ENCODE measurements around the gene KIF5C.
A peak's percentile ranks its signal among the peaks of the same experiment; 100 is the strongest.

The KIF5C gene

DNA sequence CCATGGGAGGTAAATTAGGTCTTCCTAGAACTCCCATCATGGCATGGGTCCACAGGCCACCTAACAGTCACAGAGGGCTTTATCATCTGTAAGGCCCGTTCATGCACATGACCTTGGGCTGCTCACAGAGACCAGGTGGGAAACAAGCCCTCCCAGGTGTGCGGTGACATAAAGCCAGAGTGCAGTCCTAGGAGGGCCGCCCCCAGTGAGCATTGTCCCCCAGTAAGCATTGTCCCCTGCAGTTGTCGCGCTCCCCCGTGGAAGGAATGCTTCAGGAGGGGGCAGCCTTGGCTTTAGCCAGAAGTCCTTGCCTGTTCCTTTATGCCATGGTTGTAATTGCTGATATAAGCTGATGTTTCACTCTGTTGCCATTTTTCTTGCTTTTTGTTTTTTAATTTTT, 121.8 kb downstream of the KIF5C start:
- no peak for DNase-seq

DNA sequence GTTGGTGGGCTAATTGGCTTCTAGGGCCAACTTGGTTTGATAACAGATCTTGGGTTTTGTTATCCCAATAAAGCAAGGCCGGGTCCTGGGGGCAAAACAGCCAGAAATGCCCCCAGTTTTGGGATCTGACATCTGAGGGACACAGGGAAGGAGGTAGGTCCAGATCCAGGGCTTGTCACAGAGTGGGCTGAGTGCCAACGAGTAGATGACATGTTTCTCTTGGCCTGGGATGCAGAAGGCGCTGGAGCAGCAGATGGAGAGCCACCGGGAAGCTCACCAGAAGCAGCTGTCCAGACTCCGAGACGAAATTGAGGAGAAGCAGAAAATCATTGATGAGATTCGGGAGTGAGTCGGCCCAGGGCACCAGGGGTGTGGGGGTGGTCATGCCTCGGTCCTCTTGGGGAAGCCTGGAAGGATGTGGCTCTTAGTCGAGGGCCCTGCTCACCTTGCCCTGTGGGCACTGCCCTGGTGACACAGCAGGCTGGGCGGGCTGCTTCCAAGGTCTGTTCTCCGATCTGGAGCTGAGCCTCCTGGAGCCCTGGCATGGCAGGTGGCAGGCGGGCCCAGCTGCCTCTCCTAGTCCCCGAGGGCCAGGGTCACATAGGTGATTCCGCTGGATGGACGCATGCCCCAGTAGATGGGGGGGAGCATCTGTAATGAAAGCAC, 123.3 kb downstream of the KIF5C start:
- no peak for DNase-seq

DNA sequence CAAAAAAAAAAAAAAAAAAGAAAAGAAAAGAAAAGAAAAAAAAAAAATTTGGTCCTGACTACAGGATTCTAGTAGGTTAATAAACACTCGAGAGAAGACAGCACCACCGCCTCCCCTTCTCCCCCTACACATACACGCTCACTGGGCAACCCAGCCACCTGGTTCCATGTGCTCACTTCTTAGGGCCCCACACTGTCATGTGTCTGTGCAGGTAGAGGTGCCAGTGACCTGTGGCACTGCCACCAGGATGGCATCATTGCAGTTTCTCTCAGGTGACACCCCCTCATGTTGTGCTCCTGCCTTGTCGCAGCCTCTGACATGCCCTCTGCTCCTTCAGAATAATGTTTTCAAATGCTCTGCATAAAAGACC, 123.8 kb downstream of the KIF5C start:
- DNase-seq, result no peak

DNA sequence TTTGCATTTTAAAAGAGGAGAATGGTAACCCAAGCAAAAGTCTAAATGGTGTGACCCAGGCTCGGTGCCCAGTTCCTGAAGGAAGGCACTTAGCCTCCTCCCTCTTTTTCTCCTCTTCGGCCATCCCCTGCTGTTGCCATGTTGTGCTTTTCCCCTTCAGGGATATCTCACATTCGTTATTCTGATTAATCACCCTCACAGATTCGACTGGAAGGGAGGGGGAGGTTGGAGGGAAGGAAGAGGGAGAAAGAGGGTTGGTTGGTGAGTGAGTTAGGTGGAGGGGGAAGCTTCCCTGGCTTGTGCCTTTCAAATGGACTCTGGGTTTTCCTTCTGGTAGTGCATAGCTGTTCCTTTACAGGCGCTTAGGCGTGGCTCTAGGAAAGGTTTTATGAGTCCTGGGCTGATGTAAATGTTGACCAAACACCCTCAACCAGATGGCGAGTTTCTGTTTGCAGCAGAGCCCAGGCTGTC, 124.5 kb downstream of the KIF5C start:
- DNase-seq, result no peak

DNA sequence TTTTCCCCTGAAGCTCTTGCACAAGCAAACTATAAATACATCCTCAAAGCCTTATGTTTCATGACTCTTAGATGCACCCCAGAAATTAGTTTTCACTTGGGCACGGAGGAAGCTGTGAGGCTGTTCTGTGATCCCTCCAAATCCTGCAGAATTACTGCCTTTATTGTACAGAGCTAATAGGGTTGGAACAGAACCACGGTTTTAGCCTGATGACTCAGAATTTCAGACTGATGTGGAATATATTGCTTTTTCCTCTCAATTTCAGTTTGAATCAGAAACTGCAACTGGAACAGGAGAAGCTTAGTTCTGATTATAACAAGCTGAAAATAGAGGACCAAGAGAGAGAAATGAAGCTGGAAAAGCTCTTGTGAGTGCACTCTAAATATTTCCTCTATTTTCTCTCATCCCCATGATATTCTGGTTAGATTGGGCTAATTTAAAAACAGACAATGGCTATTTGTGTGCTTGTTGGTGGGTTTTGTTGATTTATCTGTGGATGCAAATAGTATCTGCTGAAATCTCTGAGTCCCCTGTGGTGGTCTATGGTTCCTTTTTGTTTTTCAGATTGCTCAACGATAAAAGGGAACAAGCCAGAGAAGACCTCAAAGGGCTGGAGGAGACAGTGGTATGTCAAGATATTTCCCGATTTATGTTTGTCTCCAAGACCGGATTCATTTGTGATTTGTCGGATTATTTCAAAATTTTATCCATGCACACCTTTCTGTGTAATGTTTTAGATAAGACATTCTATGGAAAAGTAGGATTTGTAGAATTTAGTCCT, 125.3 kb downstream of the KIF5C start:
- no peak for DNase-seq

DNA sequence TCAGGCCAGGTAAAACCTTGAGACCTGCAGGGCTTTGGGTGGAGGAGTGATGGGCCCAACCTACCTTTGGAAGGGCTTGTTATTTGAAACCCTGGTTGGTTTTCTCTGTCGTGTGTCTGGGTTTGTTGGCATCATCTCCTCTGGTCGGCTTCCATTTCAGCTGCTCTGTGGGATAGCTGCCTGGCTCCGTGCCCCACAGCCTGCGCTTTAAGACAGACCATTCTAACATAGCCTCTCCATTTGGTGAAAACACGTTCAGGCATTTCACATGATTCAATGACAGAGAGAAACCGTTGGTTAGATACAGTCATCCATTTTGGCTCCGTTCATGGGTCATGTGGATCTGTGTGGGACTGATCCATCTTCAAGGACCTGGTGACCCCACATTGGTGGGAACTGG, 126.5 kb downstream of the KIF5C start:
- DNase-seq, result no peak

DNA sequence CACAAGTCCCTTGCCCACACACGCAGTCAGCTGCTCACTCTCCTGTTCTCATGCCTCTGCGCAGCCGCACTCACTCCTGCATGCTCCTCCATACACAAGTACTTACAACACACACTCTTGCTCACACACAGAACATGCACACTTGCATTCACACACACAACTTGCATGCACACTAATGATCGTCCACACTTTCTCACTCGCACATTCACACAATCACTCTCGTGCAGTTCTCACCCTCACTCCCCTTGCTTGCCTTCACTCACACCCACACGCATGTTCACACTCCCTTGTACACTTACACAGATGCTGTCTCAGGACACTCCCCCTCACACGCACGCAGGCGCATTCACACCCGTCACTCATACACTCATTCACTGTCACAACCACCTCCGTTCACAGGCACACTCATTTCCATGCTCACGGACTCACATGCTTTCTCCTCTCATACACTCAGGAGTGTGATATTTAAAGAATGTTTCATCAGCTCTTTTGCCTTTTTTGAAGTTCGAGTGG, 127.4 kb downstream of the KIF5C start:
- no peak for DNase-seq

DNA sequence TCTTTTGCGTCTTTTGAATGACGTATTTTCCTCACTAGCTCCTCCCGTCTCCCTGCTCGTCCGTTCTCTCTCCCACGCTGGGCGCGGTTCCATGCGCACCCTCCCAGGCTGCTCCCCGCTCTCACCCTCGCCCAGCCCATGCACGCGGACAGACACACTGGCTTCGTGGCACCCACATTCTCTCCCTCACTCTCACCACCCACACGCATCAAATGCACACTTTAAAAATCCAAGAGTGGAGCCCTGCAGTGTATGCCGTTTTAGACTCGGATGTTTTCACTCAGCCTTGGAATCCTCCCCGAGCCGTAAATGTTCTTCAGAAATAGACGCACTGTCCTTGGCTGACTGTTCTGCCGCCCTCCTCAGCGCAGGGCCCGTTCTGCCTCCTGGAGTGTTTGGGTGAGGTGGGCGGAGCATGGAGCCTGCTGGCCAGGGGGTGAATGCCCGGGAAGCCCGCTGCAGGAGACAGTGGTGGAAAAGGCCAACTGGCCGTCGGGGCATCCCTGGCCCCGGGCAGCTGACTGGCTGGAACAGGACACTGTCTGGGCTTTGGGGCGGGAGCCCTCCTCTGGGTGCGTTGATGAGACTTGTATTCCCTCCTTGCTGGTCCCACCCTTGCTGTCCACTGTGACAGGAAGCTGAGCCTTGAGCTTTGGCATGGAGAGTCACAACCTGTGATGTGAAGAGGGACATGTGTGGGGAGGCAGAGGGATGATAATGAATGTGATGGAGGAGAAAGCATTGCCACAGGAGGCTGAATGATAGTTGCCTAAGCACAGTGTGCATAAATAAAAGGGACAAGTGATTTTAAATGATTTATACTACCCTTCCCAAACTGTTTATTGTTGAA, 128.1 kb downstream of the KIF5C start:
- DNase-seq, result no peak

DNA sequence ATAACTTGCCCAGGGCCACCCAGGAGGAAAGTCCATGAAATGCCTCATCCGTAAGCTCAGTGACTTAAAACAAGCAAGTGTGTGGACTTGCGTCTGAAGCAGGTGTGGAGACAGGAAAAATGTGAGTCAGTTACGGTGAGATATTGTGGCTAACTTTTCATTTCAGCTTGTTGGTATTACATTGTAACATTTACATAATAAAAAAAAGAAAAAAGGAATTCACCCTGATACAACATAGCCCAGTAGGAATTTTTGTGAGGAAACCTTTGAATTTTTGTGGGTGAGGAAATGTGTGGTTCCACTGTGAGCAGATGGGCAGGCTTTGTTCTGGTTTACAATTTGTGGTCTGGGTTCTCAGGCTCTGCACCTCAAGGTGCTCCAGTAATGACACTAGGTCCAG, 129.8 kb downstream of the KIF5C start:
- DNase-seq, result no peak

DNA sequence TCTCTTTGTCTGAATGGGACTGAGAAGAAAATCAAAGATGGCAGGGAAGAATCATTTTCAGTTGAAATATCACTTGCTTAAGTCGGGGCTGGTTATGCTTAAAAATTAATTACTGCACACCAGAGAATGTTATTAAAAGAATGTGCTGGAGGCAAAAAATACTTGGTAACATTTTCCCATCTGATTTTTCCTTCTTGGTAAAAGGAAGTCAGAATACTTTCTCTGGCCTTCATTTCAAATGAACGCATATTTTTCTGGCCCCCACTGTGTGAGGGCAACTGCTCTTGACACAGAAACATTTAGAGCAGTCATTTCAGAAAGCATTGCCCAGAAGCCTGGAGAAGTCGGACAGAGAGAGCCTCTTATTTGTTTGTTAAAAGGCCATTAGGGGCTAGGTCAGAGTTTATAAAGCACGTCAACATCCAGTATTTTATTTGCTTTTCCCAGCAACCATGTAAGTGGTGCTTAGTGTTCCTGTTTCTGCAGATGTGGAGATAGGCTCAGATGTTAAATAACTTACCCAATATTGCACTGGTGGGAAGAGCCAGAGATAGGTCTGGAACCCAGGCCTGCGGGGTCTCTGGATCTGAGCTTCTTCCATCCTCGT, 130.5 kb downstream of the KIF5C start:
- DNase-seq, result no peak

DNA sequence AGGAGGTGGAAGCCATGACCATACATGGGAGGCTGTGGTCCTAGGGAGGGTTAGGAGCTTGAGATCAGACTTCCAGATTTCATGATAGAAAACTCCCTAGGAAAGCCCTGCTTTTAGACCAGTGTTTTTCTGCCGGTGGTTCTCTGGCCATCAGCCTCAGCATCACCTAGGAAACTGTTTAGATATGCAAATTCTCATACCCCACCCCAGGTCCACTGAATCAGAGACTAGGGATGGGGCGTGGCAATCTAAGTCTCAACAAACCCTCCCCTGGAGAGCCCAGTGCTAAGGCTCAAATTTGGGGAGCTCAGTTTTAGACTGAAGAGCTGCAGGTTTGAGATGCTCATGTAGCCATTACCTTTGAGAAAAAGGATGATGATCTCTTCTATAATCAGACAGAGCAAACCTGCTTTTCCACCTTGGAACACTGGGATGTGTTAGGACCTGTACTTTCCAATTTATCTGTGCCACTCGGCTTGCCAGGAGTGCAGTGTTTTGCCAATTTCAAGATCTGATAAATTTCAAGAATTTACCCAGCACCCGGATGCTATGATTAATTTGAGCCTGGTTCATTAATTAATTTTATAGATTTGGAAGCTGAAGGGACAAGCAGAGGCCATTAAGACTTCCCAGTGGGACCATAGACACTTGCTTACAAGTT, 132.0 kb downstream of the KIF5C start:
- DNase-seq, result no peak

DNA sequence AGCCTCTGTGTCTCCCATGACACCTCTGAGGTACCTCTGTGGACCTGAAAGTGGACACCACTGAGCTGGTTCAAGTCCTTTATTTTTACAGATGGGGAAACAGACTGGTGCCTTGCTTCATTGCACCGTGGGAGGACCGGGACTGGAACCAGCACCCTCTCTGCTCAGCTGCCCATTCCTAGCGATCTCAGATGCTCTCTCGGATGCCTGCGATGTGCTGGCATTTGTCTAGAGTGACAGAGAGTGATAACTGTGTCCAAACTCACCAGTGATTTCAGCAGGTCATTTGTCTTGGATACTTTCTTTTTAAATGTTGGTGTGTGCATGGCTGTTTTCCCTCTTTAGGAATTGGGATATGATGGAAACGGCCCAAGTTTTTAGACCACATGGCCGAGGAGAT, 133.4 kb downstream of the KIF5C start:
- DNase-seq, result no peak

DNA sequence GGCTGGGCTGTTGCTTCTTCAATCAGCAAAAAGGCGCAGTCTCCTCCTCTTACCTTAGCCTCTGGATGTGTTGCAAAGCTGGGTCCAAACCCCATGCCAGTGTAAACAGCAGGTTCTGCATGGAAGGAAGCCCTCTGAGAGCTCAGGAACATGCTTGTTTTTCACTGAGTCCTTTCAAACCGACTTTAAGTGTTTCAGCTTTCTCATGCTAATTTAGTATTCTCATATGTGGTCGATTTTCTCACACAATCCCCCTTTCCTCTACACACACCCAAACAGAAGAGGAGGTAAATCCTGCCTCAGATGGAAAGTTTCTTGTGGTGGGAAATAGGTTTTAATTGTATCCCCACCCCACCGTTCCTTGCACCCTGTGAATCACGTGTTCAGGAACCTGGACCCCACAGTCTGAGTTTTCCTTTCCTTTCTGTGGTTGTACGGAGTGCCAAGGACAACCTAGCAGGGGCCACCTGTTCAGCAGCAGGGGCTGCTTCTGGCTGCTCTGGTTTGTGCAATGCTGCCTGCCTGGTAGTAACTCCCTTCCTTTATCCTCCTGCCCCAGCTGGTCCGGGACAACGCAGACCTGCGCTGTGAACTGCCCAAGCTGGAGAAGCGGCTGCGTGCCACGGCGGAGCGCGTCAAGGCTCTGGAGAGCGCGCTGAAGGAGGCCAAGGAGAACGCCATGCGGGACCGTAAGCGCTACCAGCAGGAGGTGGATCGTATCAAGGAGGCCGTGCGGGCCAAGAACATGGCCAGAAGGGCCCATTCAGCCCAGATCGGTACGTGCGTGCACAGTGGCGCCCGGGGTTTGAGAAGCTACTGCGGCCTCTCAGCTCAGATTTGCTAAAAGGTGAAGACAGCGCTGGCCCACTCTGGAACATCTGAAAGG, 134.8 kb downstream of the KIF5C start:
- DNase-seq, result no peak

DNA sequence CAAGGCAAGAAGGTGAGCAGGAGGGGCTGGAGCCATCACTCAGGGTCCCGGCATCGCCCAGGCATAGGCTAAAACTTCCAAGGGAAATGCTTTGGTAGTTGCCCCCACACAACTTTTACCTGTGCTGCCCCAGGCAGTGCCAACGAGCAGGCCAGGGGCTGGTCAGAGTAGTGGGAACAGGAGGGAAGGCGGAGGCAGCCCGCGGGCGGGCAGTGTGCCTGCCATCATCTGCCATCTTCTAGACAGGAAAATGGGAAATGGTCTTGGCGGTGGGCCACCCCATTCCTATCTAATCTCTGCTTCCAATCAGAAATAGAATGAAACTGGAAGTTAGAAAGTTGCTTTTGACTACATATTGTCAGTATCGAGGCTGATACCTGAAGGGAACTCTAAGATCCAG, 137.5 kb downstream of the KIF5C start:
- DNase-seq, result no peak

DNA sequence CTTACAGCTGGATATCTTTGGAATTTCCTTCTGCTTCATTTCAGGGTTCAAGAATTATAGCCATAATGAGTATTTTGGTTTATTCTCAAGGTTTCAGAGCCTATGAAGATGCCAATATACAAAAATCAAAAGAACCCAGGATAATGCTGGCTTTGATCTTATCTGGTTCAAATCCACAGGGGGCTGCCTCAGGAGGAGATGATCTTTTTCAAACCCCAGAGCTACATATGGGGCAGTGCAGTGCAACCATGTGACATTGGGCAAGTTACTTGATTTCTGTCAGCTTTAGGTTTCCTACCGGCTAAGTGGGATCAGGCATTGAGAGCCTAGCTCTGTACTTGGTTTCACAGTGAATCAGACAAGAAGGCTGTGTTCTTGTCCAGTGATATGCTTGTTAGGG, 140.5 kb downstream of the KIF5C start:
- no peak for DNase-seq

DNA sequence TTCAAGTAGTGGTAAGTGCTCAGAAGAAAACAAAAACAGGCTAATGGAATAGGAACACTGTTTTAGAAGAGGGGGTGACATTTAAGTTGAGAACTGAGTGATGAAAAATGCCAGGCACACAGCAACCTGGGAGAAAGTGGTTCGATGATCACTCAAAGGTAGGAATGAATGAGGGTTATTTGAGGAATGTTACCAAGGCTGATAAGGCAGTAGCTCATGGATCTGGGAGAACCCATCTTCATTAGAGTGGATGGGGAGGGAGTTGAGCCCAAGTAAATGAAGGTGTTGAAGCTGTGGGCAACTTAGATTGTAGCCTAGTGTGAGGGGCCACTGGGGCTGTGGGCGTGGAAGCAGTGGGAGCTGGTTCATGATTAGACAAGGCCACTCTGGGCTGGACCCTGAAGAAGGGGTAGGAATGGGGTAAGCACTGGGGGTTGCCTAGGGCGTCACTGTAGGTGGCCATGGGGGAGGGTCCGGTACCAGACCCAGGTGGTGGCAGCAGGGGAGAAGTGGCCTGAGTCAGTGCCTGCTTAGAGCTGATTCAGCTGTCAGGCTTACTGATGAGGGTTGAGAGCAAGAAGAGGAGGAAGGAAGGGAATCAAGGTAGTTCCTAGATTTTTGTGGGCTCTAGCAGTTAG, 141.0 kb downstream of the KIF5C start:
- no peak for DNase-seq

DNA sequence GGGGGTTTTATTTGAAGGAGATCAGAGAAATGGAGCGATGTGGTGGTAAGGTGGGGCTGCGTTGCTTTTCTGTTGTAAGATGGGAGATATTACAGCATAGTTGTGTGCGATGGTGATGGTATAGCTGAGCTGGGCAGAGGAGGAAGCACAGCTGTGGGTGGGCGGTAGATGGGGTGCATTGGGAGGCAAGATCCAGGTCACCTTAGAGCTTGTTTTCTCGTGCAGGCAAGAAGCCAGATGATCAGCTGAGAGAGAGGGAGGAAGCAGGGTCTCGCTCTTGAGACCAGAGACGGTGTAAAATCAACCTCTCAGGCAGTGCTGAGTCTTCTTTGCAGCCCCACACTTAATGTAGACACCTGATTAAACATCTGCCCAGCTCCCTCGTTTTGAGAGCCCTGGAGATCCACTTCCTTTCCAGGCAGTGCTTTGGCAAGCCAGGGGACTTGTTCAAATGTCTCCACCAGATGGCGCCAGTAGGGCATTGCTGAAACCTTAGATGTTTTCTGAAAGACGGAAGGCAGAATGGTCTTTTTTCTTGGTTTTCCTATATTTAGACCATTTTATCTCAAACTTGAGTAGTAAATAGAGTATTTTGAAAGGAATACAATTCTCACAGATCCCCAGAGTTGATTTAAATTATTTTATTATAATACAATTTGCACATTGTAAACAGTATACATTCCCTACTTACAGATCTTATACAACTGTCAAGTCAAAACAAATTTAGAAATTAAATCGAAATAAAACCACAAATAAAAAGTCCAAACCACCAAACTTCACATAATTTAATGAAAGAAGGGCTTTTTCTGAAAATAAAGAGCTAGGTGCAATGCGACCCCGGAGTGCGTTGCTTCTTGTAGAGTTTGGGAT, 142.3 kb downstream of the KIF5C start:
- DNase-seq, result peak; percentile 71 to 75

DNA sequence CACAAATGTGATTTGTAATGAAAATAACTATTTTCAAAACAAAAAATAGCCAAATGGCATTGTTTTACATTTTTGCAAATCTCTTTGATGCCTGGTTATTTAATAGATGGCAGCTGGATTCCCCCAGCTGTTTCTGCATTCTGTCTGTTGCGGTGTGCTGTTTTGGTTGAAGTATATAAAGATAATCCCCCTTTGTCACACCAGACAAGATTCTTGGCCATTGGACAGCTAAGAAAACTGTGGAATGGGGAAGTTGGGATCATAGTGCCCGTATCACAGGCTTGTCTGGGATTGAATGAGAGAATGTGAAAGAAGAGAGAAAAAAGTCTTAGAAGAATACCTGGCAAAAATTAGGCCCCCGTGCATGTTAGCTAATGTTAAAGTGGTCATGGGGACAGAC, 144.0 kb downstream of the KIF5C start:
- no peak for DNase-seq

DNA sequence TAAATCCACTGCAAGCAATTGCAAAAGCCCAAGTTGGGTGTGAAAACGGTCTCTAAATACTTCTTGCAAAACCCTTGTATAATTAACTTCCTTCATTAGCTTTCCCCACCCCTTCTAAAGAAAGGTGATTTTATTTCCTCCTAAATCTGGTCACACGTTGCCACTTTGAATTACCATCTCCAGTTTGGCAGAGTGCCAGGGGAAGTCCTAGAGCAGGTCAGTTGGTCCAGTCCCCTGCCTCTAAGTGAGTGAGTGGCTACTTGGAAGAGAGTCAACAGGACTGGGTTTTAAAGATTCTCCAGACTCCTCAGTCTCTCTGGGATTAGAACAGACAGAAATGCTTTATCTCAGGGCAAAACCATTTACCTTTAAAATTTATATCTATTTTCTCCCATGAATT, 144.7 kb downstream of the KIF5C start:
- no peak for DNase-seq

DNA sequence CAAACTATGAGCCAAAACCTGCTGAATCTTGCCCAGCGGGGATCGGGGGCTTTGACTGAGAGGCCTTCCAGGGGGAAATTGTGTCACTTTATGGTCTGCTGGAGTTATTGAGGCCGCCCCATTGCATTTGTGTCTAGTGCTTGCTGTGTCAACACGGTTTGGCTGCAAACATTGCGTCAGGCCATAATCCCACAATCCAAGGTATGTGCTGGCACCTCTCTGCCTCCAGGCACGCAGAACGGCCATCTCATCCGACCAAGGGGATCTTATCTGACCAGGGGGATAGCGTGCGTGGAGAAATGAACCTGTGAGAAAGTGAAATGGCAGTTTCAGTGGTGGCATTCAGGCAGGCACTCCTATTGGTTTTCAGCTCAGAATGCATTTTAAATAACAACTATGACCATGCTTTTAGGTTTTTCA, 145.4 kb downstream of the KIF5C start:
- DNase-seq, result no peak
